AG09319 (cell line): Measurements from ENCODE around the gene SRSF3.

ENCODE experiments used
- DNase-seq: peaks from one replicate; pipeline ENCODE4 v3.0.0-alpha.2; 2010; ENCODE audit warnings: low read depth; ENCODE audit errors: extremely low read depth
- CTCF ChIP-seq: IDR thresholded peaks from 2 replicates; pipeline ENCODE4 v1.5.1; 2011; ENCODE audit warnings: low read depth, mild to moderate bottlenecking, inconsistent platforms, low read length, moderate library complexity

SRSF3 gene

GRCh38 chr6:36613200-36613995 lies 19.2 kb downstream of the SRSF3 start:
- no peak for TF ChIP-seq CTCF

GRCh38 chr6:36615018-36615761 lies 21.0 kb downstream of the SRSF3 start:
- peak; percentile 75 for TF ChIP-seq CTCF
- DNase-seq, result no peak

More at GRCh38 chr6:36613200-36613995, 19.2 kb downstream of the SRSF3 start:
- no peak for DNase-seq

- no peak for TF ChIP-seq CTCF
- no peak for DNase-seq
These were observed 22.8 kb downstream of the SRSF3 start for GRCh38 chr6:36616893-36617521.

DNA sequence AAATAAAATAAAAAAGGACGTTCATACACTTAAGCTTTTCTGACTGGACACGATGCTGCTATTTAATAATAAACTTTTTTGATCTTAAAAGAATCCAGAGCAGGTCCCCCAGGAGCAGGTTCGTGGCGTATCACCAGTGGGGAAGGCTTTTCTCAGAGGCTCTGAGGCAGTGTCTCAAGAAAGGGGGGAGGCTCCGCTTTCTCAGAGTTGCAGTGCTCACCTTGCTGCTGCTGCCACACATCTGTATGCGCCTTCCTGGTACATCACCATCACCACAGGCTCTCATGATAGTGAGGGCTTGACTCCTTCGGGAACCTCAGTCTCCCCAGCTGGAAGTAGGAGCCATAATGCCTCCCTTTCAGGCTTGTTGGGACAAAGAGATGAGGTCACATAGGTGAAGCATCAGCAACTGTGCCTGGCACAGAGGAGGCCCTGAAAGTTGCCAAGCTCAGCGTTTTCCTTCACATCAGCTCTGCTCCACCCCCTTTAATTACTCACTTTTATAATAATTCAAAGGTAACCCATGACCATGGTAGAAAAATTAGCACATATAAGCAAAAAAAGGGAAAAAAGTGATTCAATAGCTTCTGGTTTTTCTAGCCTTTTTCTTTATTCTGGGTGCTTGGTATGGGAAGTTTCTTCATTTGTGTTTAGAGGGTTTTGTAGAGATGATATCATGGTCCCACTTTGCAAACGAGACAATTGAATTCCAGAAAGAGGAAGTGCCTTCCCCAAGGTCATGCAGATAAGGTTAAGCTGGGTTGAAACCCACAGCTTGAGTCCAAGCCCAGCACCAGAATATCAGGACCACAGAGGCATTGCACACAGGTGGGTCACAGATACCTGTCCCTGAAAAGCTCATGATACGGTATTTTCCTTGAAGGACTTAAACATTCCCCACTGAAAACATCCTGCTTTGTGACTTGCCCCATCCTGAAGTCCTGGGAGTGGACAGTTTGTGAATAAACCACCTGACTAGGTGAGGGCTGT lies 24.5 kb downstream of the SRSF3 start:
- no peak for DNase-seq
- no peak for TF ChIP-seq CTCF

DNA sequence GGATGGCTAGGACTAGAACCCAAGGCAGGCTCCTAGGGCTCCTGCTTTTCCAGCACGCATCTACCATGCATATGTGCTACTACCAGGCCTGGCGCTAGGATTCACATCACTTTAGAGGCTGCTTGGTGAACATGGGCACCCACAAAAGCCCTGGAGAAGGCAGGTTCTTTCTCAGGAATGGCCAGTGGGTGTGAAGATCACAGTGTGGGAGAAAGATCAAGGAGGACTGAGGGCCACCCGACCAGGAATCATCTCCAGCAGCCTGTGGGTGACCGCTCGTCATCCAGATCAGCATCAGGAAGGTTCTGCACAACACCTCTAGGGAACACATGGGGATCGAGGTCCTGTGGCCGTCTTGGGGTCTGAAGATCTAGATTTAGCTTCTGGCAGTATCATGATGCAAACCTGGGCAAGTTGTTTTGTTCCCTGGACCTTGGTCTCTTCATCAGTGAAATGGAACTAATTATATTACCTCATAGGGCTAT lies 27.3 kb downstream of the SRSF3 start:
- TF ChIP-seq CTCF, result no peak
- DNase-seq, result no peak

- no peak for DNase-seq
- TF ChIP-seq CTCF, result no peak
These were observed 28.9 kb downstream of the SRSF3 start for GRCh38 chr6:36622901-36623546.
